Pons (tissue), 1 donor: ENCODE measurements around the gene IGSF23.

Source experiments
- DNase-seq: peaks from one replicate; pipeline ENCODE4 v3.0.0-alpha.2; 2016; ENCODE audit warnings: low spot score

The IGSF23 gene, protein sequence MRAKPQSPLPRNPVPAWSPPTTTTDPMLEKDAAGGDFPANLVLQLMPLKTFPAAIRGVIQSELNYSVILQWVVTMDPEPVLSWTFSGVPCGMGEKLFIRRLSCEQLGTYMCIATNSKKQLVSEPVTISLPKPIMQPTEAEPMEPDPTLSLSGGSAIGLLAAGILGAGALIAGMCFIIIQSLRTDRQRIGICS

DNA sequence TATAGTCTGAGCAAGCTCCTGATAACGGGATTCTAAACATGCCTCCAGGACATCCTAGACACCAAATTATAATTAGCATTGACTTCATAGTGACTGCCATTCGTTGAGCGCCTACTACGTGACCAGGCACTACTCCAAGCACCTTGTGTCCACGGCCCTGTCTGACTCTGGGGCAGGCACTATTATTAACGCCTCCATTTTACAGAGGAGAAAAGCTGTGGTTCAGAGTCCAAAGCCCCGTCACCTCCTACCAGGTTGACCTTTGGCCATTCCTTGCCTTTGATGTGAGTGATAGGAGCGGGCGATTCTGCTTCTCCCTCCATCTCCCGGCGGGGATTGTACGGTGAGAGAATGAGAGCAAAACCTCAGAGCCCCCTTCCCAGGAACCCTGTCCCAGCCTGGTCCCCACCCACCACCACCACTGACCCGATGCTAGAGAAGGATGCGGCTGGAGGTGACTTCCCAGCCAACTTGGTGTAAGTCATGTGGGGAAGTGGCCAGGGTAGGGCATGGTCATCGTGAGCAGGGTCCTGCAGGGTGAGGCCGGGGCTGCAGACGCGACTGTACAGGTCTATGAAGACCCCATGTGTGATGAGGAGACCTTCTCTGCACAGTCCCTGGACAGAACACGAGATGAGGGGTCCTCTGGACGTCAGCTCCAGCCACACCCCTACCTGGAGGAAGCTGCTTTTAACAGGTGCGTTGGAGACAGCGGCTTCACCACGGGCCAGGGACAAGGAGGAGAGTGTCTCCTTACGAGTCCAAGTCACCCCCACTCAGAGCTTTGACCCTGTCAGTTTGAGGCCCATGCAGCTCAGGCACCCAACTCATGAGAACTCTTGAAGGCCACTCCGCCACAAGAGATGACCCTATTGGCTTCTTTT is at the start of gene IGSF23:
Gene IGSF23 (plus strand): TSS at position 269 of the 884 bp plus-strand sequence. CDS start 83 bp downstream, at position 352.
- DNase-seq = no peak

DNA sequence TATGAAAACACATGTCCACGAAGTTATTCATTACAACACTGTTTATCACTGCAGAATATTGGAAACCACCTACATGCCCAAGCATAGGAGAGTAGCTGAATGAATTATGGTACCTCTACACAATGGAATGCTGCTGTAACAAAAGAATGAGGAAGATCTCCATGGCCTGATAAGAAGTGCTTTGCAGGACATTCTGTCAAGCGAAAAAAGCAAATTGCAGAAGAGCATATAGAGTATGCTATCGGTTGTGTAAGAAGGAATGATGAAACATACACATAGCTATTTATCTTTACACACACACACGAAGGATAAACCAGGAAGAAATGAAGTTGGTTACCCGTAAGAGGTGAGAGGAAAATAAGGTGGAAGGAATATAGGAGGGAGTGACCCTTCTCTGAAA is 46.4 kb upstream of the IGSF23 start:
- no peak for DNase-seq

- DNase-seq = no peak
These were observed 45.6 kb upstream of the IGSF23 start for GRCh38 chr19:44567745-44568144.

GRCh38 chr19:44570603-44570983 is 42.8 kb upstream of the IGSF23 start:
- DNase-seq = no peak

GRCh38 chr19:44570984-44571684 is 42.2 kb upstream of the IGSF23 start:
- DNase-seq = peak; percentile 79

DNA sequence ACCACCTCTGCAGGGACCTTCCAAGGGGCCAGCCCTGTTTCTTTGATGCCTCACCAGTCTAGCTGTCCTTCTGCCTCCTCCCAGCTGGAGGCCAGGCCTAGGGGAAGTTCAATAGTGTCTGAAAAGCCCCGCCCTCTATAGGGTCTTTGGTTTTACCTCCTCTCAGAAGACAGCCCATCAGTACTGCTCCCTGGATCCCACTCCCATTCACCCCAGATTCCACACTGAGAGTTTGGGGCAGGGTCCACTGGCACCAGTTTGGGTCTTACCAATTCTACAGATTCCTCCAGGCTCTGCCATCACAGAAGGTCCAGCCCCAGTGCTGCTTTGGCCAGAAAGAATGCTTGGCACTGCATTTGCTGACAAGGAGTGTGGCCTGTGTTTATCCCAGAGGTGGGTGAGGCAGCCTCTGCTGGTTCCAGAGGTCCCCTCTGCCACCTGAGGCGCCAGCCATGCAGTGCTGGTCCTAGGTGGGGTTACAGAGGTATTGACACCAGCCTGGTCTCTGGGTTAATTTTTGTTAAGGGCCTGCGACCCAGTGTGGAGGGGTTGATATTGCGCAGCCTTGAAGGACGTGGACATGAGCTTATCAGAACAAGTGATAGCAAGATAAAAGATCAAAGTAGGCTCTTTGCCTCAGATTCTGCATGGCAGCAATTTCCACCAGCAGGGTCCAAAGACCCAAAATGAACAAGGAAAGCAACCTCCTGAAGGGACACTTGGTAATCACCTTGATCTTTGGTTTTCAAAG is 41.4 kb upstream of the IGSF23 start:
- no peak for DNase-seq

- no peak for DNase-seq
These were observed 40.8 kb upstream of the IGSF23 start for GRCh38 chr19:44572581-44572900.

DNA sequence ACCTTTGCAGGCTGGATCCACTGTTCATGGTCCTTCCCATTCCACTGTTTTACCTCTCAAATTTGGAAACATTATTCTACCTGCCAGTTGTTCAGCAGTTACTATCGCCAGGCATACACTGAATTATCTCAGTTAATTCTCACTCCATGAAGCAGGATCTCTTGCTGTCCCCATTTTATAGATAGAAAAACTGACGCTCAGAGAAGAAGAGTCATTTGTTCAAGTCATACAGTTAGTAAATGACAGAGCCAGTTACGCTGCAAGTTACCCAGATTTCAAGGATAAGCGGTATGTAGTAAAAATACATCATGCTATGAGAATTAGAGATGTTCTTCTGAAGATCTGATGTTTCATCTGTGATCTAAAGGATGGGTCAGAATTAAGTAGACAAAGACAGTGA is 40.2 kb upstream of the IGSF23 start:
- no peak for DNase-seq

GRCh38 chr19:44573627-44574026 is 39.7 kb upstream of the IGSF23 start:
- no peak for DNase-seq

DNA sequence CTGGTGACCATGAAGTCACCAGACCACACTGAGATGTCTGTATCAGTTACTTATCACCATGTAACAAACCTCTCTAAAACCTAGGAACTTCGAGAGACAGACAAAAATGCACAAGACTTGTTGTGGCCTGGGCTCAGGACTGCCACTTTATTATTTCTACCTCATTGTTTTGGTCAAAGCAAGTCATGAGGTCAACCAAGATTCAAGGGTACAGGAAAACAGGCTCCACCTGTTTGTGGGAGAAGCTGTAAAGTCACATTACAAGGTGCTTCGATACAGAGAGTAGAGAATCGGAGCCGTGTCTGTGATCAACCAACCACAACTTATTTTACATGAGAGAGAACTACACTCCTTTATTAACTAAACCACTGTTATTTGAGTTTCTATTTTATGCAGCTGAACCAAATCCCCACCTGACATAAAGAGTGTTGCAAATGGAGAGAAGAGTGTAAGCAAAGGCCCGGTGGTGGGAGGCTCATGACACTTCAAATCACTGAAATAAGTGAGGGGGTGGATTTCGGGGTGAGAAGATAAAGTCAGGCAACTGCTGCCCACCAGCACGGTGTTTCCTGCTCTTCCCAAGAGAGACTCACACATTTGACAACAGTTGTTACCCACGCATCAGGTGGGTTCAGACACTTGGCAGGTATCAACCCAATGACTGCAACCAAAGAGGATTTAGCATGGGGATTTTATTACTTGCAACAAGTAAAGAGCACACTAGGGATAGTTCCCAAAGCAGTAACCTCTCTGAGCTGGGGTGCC is 39.0 kb upstream of the IGSF23 start:
- no peak for DNase-seq

- DNase-seq = no peak
These were observed 38.2 kb upstream of the IGSF23 start for GRCh38 chr19:44575116-44575700.

DNA sequence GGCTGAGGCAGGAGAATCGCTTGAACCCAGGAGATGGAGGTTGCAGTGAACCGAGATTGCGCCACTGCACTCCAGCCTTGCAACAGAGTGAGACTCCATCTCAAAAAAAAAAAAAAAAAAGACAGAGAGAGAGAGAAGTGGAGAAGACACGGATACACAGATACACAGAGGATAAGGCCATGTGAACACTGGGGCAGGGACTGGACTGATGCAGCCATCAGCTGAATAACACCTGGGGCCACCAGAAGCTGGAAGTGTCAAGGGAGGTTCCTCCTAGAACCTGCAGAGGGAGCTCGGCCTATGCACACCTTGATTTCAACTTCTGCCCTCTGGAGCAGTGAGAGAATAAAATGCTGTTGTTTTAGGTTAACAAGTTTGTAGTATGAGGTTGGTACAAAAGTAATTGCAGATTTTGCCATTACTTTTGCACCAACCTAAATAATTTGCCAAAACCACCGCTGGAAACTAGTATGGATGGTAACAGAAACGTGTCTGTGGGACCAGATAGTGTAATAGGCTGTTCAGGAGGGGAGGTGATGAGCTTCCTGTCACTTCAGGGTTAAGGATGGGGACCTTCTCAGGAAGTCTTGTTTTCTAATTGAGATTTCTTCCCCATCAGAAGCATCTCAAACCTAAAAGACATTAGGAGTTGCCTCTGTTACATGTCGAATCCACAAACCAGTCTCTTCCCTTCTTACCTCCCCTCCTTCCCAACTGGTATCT is 36.4 kb upstream of the IGSF23 start:
- no peak for DNase-seq

DNA sequence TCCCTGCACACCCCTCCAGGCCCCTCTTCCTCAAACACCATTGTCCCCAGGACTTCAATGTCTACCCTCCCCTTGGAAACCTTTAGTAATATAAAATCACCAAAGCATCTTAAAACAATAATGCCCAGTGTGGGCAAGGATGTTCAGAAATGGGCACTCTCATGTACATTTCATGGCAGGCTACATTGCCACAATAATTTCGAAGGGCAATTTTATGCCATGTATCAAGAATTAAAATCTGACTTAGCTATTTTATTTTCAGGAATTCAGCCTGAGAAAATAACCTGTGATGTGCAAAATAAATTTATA is 35.8 kb upstream of the IGSF23 start:
- no peak for DNase-seq

- no peak for DNase-seq
These were observed 33.5 kb upstream of the IGSF23 start for GRCh38 chr19:44579663-44580365.

DNA sequence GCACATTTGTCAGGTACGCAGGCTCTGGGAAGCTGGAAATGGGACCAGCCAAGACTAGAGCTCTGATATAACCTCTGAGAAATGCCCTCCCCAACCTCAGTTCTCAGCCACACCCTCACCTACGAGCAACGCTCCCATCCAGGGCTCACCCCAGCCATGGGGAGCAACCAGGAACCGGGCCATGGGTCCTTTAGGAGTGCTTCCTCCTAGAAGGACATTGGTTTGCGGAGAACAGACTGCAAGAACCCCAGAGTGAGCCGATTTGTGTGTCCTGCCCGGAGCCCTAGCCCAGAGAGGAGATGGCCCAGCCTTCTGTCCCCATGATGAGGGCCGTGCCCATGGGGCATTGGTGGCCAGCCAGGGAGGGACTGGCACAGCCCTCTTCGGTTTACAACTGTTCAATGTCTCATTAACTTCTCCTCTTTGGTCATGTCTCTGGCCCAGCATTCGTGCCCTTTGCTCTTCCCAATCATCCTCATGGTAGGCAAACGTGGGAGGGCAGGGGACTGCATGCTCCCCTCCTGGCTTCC is 32.9 kb upstream of the IGSF23 start:
- DNase-seq = no peak

DNA sequence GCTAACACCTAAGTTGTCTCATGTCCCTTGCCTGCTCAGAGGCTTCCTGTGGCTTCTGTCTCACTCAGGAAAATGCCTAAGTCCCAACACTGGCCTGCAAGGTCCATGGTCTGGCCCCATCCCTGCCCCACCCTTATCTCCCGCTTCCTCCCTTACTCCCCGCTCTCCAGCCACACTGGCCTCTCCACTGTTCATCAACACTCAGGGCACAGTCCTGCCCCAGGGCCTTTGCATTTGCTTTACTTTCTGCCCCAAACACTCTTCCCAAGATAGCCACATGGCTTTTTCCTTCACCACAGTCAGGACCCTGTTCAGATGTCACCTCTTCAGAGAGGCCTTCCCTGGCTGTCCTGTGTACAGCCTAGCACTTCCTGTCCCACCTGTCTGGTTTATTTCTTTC is 32.1 kb upstream of the IGSF23 start:
- DNase-seq = no peak

- DNase-seq = no peak
These were observed 30.6 kb upstream of the IGSF23 start for GRCh38 chr19:44582581-44583265.

DNA sequence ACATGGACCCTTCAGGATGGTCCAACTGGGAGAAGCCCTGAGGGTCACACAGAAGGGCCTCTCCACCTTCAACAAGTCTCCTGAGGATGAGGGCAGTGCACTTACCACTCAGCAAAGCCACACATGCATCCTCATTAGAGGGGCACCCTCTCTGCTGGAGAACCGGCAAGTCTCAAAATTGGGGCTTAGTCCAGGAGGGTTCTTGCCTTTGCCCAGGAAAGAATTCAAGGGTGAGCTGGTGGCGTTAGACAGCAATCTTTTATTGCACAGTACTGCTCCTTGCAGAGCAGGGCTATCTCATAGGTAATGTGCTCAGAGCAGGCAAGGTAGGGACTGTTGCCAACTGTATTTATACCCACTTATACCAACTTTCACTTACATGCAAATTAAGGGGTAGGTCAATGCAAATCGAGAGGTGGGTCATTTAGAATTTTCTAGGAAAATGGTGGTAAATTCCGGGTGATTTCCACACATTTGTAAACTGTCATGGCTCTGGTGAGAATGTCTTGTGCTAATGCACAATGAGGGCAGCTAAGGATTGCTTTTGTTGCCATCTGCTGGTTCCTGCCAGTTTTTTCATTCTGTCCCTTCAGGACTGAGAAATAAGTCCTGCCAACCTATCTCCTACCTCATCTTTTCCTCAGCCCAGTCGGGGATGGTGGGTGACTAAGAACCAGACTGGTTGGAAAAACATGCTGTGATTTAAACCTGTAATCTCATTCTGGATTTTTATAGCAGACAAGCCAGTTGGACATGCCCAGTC is 27.8 kb upstream of the IGSF23 start:
- no peak for DNase-seq
